ENCODE results near the gene KIAA0825. TPM values are rescaled to one million over a fixed set of nuclear protein-coding genes. Genes with fewer than 3 reads are reported as not detected.

Gene KIAA0825
- total RNA-seq, 5 donors from 2014 or later (not counting 1 experiment from before 2014, with no cell fraction given) = 1.4 to 4.0 (median 1.6) TPM

DNA sequence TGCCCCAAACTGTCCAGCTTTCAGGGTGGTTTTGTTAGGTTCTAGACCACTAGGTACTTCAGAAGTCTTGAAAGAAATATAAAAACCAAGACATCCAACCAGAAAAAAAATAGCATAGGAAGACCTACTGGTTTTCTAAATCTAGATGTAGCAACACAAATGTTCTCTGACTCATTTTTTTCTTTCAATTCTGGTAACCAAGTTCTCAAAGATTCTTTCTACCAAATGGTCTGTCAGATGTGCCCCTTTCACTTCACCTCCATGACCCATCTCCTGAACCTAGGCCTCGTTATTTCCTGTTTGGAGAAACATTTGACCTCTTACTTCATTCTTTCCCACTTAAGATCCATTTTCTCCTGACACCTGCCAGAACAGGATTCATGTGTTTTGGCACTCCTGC is 355.3 kb downstream of the KIAA0825 start:
- no peaks in the 10 kb centered on the region for H3K27me3 ChIP-seq (replicated peaks in 1 of 2; ENCODE audit: control insufficient read depth in 2 of 2, extremely low read depth in 1 of 2, insufficient read depth in 2 of 2, low read length in 1 of 2)
- Mint-ChIP-seq H3K27ac (no peak overlapping the region), H3K4me3 (no peak overlapping the region), H3K9me3 (no peaks in the 10 kb centered on the region), H3K36me3 (no peaks in the 10 kb centered on the region), H3K4me1 (no peaks in the 10 kb centered on the region), H3K27me3 (no peaks in the 10 kb centered on the region)
- H3K4me1 ChIP-seq (ENCODE audit: control insufficient read depth in 1 of 2, extremely low read depth in 1 of 2, insufficient read depth in 2 of 2, low read length in 2 of 2) = no peaks in the 10 kb centered on the region
- ATAC-seq (replicated peaks in 1 of 4) (no peak), DNase-seq (no peak)
- WGBS (ENCODE audit: insufficient coverage) = 50% methylated on average over 1 of the region's 1 CpG
- ChIA-PET CTCF (interaction anchor here in 1 of 2 donors (0.6 kb wide), 1 partner anchor 73 kb away, joined by 4 read pairs; no protein-coding TSS in a partner anchor), POLR2A (no interaction called here)
- no peaks in the 10 kb centered on the region for H3K9me3 ChIP-seq
- no peak overlapping the region for H3K27ac ChIP-seq (ENCODE audit: low read length)
- no peak overlapping the region for H3K4me3 ChIP-seq (ENCODE audit: control insufficient read depth in 1 of 2, extremely low read depth in 1 of 2, low read length in 1 of 2)
- H3K36me3 ChIP-seq (ENCODE audit: control insufficient read depth in 2 of 2, extremely low read depth in 1 of 2, insufficient read depth in 1 of 2, low read length in 1 of 2) = no peaks in the 10 kb centered on the region

DNA sequence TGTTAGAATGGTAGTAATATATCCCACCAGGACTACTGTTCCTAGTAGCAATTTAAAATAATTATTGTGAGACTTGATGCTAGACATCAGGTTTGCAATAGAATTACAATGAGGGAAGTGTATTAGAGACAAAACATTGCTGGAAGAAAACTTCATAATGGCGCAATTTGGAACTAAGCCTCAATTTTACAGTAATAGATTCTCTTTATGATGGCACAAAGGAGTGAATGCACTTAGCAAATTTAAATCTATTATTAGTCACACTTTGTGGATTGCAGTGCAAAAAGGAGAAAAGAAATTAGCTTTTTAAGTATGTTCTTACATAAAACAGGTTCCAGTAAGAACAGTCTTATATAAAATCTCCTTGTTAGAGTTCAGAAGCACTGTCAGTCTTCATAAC is 358.3 kb downstream of the KIAA0825 start:
- no peak overlapping the region for H3K4me3 ChIP-seq (ENCODE audit: control insufficient read depth in 1 of 2, extremely low read depth in 1 of 2, low read length in 1 of 2)
- Mint-ChIP-seq H3K4me1 (no peaks in the 10 kb centered on the region), H3K27me3 (peaks cover 0 to 2% of the 10 kb centered on the region in 2 donors), H3K4me3 (no peak overlapping the region), H3K27ac (no peak overlapping the region), H3K36me3 (no peaks in the 10 kb centered on the region), H3K9me3 (no peaks in the 10 kb centered on the region)
- CTCF ChIA-PET = no interaction called here
- DNase-seq (no peak), ATAC-seq (replicated peaks in 1 of 4) (no peak)
- POLR2A ChIA-PET = no interaction called here
- no peak overlapping the region for H3K27ac ChIP-seq (ENCODE audit: low read length)
- no peaks in the 10 kb centered on the region for H3K27me3 ChIP-seq (replicated peaks in 1 of 2; ENCODE audit: control insufficient read depth in 2 of 2, extremely low read depth in 1 of 2, insufficient read depth in 2 of 2, low read length in 1 of 2)
- no peaks in the 10 kb centered on the region for H3K9me3 ChIP-seq
- H3K36me3 ChIP-seq (ENCODE audit: control insufficient read depth in 2 of 2, extremely low read depth in 1 of 2, insufficient read depth in 1 of 2, low read length in 1 of 2) = no peaks in the 10 kb centered on the region
- H3K4me1 ChIP-seq (ENCODE audit: control insufficient read depth in 1 of 2, extremely low read depth in 1 of 2, insufficient read depth in 2 of 2, low read length in 2 of 2) = no peaks in the 10 kb centered on the region
- WGBS (ENCODE audit: insufficient coverage) = no CpG with 5 or more reads among the region's 1 CpG

DNA sequence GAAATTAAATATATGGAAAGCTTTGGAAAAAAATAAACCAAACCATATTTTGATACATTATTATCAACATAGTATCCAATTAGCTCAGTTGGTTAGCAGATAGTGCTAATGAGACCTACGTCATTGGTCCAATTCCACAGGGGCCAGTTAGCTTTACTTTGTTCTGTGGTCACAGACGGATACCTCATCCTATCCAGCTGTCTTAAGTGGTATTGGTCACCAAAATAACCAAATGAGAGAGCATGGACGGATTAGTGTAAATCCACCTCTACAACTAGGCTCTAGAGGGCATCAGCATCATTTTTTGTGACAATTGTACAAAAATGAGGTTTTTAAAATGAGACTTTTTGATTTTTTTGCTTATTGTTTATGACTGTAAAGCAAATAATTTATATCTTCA is 364.2 kb downstream of the KIAA0825 start:
- Mint-ChIP-seq H3K27me3 (peaks cover 0 to 2% of the 10 kb centered on the region in 2 donors), H3K4me1 (no peaks in the 10 kb centered on the region)
- CTCF ChIA-PET = no interaction called here

DNA sequence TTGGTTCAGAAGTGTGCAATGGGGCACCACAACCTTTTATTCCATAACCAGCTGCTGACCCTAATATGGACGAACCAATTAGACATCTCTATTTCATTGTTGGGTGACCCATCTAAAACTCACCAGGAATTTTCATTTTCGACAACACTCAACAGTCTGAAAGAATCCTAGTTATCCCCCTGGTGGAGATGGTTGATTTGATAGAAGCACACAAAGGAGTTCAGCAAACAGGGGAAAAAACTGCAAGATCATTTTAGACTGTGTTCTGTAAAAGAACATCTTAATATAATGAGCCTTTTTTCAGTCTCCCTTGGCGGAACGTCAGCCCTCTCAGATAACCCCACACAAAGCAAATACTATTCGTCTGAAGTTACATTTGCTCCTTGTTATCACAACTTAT is 367.4 kb downstream of the KIAA0825 start:
- DNase-seq = no peak
- no peaks in the 10 kb centered on the region for H3K27me3 ChIP-seq (replicated peaks in 1 of 2; ENCODE audit: control insufficient read depth in 2 of 2, extremely low read depth in 1 of 2, insufficient read depth in 2 of 2, low read length in 1 of 2)
- H3K9me3 ChIP-seq = no peaks in the 10 kb centered on the region
- Mint-ChIP-seq H3K27ac (no peak overlapping the region), H3K4me1 (no peaks in the 10 kb centered on the region), H3K36me3 (no peaks in the 10 kb centered on the region), H3K9me3 (no peaks in the 10 kb centered on the region), H3K4me3 (no peak overlapping the region), H3K27me3 (peaks cover 0 to 2% of the 10 kb centered on the region in 2 donors)
- no peaks in the 10 kb centered on the region for H3K36me3 ChIP-seq (ENCODE audit: control insufficient read depth in 2 of 2, extremely low read depth in 1 of 2, insufficient read depth in 1 of 2, low read length in 1 of 2)
- no peak for ATAC-seq (replicated peaks in 1 of 4)
- no peaks in the 10 kb centered on the region for H3K4me1 ChIP-seq (ENCODE audit: control insufficient read depth in 1 of 2, extremely low read depth in 1 of 2, insufficient read depth in 2 of 2, low read length in 2 of 2)
- ChIA-PET POLR2A (no interaction called here), CTCF (no interaction called here)
- H3K27ac ChIP-seq (ENCODE audit: low read length) = no peak overlapping the region
- WGBS (ENCODE audit: insufficient coverage) = 100% methylated on average over 3 of the region's 5 CpGs
- no peak overlapping the region for H3K4me3 ChIP-seq (ENCODE audit: control insufficient read depth in 1 of 2, extremely low read depth in 1 of 2, low read length in 1 of 2)

More for the DNA sequence above, 364.2 kb downstream of the KIAA0825 start:
- DNase-seq (no peak), ATAC-seq (replicated peaks in 1 of 4) (no peak)
- POLR2A ChIA-PET = no interaction called here
- no peaks in the 10 kb centered on the region for H3K9me3 ChIP-seq
- H3K27ac ChIP-seq (ENCODE audit: low read length) = no peak overlapping the region
- H3K27me3 ChIP-seq (replicated peaks in 1 of 2; ENCODE audit: control insufficient read depth in 2 of 2, extremely low read depth in 1 of 2, insufficient read depth in 2 of 2, low read length in 1 of 2) = no peaks in the 10 kb centered on the region
- no peaks in the 10 kb centered on the region for H3K9me3 Mint-ChIP-seq
- 20% methylated on average over 1 of the region's 3 CpGs for WGBS (ENCODE audit: insufficient coverage)
- no peaks in the 10 kb centered on the region for H3K4me1 ChIP-seq (ENCODE audit: control insufficient read depth in 1 of 2, extremely low read depth in 1 of 2, insufficient read depth in 2 of 2, low read length in 2 of 2)
- no peaks in the 10 kb centered on the region for H3K36me3 ChIP-seq (ENCODE audit: control insufficient read depth in 2 of 2, extremely low read depth in 1 of 2, insufficient read depth in 1 of 2, low read length in 1 of 2)
- H3K36me3 Mint-ChIP-seq = no peaks in the 10 kb centered on the region
- H3K4me3 Mint-ChIP-seq = no peak overlapping the region
- H3K4me3 ChIP-seq (ENCODE audit: control insufficient read depth in 1 of 2, extremely low read depth in 1 of 2, low read length in 1 of 2) = no peak overlapping the region
- no peak overlapping the region for H3K27ac Mint-ChIP-seq

DNA sequence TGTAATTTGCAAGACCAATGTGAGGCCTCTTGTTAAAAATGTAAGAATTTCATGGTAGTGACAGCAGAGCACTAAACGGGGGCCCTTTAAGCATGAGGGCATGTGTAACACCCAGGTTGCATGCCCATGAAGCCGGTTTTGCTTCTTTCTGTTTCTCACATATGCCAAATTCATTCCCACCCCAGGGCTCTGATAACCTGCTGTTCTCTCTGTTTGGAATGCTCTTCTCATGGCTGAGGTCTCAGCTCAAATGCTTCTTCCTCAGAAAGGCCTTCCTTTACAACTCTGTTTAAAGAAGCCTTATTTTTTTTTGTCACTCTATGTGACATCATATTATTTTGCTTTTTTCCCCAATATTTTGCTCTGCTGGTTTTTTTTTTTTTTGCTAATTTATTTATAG is 369.0 kb downstream of the KIAA0825 start:
- 80% methylated on average over 1 of the region's 2 CpGs for WGBS (ENCODE audit: insufficient coverage)
- POLR2A ChIA-PET = no interaction called here
- Histone ChIP-seq H3K4me3 (ENCODE audit: control insufficient read depth in 1 of 2, extremely low read depth in 1 of 2, low read length in 1 of 2) (no peak overlapping the region), H3K4me1 (ENCODE audit: control insufficient read depth in 1 of 2, extremely low read depth in 1 of 2, insufficient read depth in 2 of 2, low read length in 2 of 2) (no peaks in the 10 kb centered on the region), H3K36me3 (ENCODE audit: control insufficient read depth in 2 of 2, extremely low read depth in 1 of 2, insufficient read depth in 1 of 2, low read length in 1 of 2) (no peaks in the 10 kb centered on the region), H3K27me3 (replicated peaks in 1 of 2; ENCODE audit: control insufficient read depth in 2 of 2, extremely low read depth in 1 of 2, insufficient read depth in 2 of 2, low read length in 1 of 2) (no peaks in the 10 kb centered on the region), H3K27ac (ENCODE audit: low read length) (no peak overlapping the region), H3K9me3 (no peaks in the 10 kb centered on the region)
- Mint-ChIP-seq H3K27ac (no peak overlapping the region), H3K36me3 (no peaks in the 10 kb centered on the region), H3K4me3 (no peak overlapping the region), H3K9me3 (no peaks in the 10 kb centered on the region), H3K27me3 (no peaks in the 10 kb centered on the region), H3K4me1 (no peaks in the 10 kb centered on the region)
- no peak for DNase-seq
- ATAC-seq (replicated peaks in 1 of 4) = no peak
- CTCF ChIA-PET = no interaction called here

DNA sequence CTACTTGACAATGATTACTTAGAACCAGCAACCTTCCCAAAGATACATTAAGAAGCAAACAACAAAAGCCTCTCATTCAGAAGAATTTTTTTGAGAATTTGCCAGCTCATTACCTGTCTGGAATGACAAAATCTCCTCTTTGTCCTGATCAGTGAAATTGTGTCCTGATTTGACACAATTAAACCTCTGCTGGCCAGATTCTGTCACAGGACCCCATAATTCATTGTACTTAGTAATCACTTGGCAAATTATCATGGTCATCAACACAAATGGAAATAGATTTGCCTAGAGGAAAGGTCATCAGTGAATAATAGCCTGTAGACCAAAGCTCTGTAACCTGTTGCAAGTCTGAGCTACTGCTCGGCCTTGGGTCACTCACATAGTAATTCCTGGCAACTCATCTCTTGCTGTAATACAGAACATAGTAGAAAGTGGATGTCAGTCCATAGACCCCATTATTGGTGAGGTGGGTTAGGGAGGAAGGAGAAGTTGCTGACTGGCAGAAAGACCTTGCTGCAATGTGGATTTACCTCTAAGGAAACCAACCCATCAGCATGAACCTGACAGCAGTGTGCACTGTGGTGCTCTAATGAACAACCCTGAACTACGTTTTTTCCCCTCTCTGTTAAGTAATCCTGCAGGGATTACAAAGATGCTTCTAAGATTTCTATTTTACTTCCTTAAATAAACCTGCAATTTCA is 370.1 kb downstream of the KIAA0825 start:
- Histone ChIP-seq H3K4me1 (ENCODE audit: control insufficient read depth in 1 of 2, extremely low read depth in 1 of 2, insufficient read depth in 2 of 2, low read length in 2 of 2) (no peaks in the 10 kb centered on the region), H3K9me3 (no peaks in the 10 kb centered on the region), H3K4me3 (ENCODE audit: control insufficient read depth in 1 of 2, extremely low read depth in 1 of 2, low read length in 1 of 2) (no peak overlapping the region), H3K36me3 (ENCODE audit: control insufficient read depth in 2 of 2, extremely low read depth in 1 of 2, insufficient read depth in 1 of 2, low read length in 1 of 2) (no peaks in the 10 kb centered on the region), H3K27ac (ENCODE audit: low read length) (no peak overlapping the region), H3K27me3 (replicated peaks in 1 of 2; ENCODE audit: control insufficient read depth in 2 of 2, extremely low read depth in 1 of 2, insufficient read depth in 2 of 2, low read length in 1 of 2) (no peaks in the 10 kb centered on the region)
- Mint-ChIP-seq H3K27ac (no peak overlapping the region), H3K9me3 (no peaks in the 10 kb centered on the region), H3K4me1 (no peaks in the 10 kb centered on the region), H3K4me3 (no peak overlapping the region), H3K36me3 (no peaks in the 10 kb centered on the region), H3K27me3 (no peaks in the 10 kb centered on the region)
- no CpG with 5 or more reads among the region's 2 CpGs for WGBS (ENCODE audit: insufficient coverage)
- ChIA-PET CTCF (no interaction called here), POLR2A (no interaction called here)
- no peak for ATAC-seq (replicated peaks in 1 of 4)
- no peak for DNase-seq

DNA sequence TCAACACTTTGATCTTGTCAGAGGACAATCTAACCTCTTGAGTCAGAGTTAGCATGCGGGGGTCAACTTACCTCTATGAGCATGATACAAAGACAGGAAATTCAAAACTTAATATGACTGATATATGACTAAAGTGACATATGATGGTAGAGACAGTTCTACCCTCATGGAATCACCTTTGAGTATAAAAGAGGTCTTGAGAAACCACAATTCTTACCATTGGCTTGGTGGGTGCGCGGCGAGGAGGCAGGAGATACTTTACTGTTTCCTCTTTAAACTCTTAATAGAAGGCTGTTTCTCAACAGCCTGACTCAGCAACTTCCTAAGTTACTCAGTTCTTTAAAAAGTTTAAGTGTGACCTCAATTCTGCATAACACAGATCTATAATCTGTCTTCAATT is 372.8 kb downstream of the KIAA0825 start:
- no peaks in the 10 kb centered on the region for H3K9me3 Mint-ChIP-seq
- H3K4me3 Mint-ChIP-seq = no peak overlapping the region
- ATAC-seq (replicated peaks in 1 of 4) (no peak), DNase-seq (no peak)
- WGBS (ENCODE audit: insufficient coverage) = no CpG with 5 or more reads among the region's 4 CpGs
- POLR2A ChIA-PET = no interaction called here
- no peak overlapping the region for H3K27ac Mint-ChIP-seq
- H3K27ac ChIP-seq (ENCODE audit: low read length) = no peak overlapping the region
- no peaks in the 10 kb centered on the region for H3K9me3 ChIP-seq
- no peaks in the 10 kb centered on the region for H3K27me3 ChIP-seq (replicated peaks in 1 of 2; ENCODE audit: control insufficient read depth in 2 of 2, extremely low read depth in 1 of 2, insufficient read depth in 2 of 2, low read length in 1 of 2)
- no peaks in the 10 kb centered on the region for H3K4me1 ChIP-seq (ENCODE audit: control insufficient read depth in 1 of 2, extremely low read depth in 1 of 2, insufficient read depth in 2 of 2, low read length in 2 of 2)
- no peaks in the 10 kb centered on the region for H3K36me3 ChIP-seq (ENCODE audit: control insufficient read depth in 2 of 2, extremely low read depth in 1 of 2, insufficient read depth in 1 of 2, low read length in 1 of 2)
- H3K4me1 Mint-ChIP-seq = no peaks in the 10 kb centered on the region
- no peaks in the 10 kb centered on the region for H3K36me3 Mint-ChIP-seq
- CTCF ChIA-PET = no interaction called here
- no peaks in the 10 kb centered on the region for H3K27me3 Mint-ChIP-seq
- no peak overlapping the region for H3K4me3 ChIP-seq (ENCODE audit: control insufficient read depth in 1 of 2, extremely low read depth in 1 of 2, low read length in 1 of 2)
